ENCODE results near the gene RAVER1. TPM values are rescaled to one million over a fixed set of nuclear protein-coding genes. Genes with fewer than 3 reads are reported as not detected.

Gene RAVER1
- total and polyA plus RNA-seq, 7 donors, result 8.4 to 37.0 (median 14.8) TPM

DNA sequence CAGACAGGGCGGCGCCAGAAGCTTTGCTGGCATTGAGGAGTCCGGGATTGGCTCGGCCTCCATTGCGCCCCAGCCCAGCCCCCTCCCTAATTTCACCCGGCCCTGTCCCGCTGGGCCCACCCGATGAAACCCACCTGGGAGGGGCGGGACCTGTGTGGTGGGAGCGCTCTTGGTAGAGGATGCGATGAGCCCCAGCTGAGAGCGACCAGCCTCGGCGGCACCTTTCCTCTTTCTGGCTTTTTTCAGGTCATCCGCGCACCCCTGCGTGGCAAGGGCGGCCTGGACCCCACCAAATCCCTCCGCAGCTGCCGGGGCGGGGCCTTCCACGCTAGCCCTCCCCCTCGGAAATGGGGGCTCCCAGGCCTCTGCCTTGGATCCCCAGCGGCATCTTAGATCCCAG, 23.9 kb downstream of the RAVER1 start, which contains the start of gene ZGLP1:
TSS of gene ZGLP1 (minus strand) at position 393 of the 400 bp plus-strand sequence.
- no peak for DNase-seq
- Histone ChIP-seq H3K36me3 (peaks cover 0 to 16% (median 0%) of the 10 kb centered on the region in 4 donors), H3K4me3 (no peak within 1 kb of the TSS), H3K4me1 (peaks cover 0 to 1% (median 0%) of the 10 kb centered on the region in 4 donors), H3K27ac (no peak within 1 kb of the TSS), H3K9me3 (no peaks in the 10 kb centered on the region), H3K27me3 (no peaks in the 10 kb centered on the region)
- TF ChIP-seq POLR2A (IDR thresholded peaks at IDR 0.05), result no peak
- no peak for TF ChIP-seq EP300 (IDR thresholded peaks at IDR 0.05)
- TF ChIP-seq, protein P1, sequence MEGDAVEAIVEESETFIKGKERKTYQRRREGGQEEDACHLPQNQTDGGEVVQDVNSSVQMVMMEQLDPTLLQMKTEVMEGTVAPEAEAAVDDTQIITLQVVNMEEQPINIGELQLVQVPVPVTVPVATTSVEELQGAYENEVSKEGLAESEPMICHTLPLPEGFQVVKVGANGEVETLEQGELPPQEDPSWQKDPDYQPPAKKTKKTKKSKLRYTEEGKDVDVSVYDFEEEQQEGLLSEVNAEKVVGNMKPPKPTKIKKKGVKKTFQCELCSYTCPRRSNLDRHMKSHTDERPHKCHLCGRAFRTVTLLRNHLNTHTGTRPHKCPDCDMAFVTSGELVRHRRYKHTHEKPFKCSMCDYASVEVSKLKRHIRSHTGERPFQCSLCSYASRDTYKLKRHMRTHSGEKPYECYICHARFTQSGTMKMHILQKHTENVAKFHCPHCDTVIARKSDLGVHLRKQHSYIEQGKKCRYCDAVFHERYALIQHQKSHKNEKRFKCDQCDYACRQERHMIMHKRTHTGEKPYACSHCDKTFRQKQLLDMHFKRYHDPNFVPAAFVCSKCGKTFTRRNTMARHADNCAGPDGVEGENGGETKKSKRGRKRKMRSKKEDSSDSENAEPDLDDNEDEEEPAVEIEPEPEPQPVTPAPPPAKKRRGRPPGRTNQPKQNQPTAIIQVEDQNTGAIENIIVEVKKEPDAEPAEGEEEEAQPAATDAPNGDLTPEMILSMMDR (IDR thresholded peaks at IDR 0.05), result no peak
- no peak for TF ChIP-seq POLR2AphosphoS5 (IDR thresholded peaks at IDR 0.05)
- intact Hi-C loops (cut with DNase I), result no loop called here
- 93 to 95% methylated on average over 24 of the region's 24 CpGs for WGBS, 2 donors

DNA sequence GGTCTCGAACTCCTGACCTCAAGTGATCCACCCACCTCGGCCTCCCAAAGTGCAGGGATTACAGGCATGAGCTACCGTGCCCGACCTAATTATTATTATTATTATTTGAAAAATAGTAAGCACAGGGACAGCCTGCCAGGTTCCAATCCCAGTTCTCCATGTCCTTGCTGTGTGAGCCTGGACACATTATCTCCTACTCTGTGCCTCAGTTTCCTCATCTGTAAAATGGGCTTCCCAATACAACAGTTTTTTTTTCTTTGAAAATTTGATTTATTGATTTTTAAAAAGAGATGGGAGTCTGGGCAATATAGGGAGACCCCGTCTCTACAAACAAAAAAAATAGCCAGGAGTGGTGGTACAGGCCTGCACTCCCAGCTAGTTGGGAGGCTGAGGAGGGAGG, 27.0 kb downstream of the RAVER1 start:
- intact Hi-C loops (cut with DNase I), result no loop called here

DNA sequence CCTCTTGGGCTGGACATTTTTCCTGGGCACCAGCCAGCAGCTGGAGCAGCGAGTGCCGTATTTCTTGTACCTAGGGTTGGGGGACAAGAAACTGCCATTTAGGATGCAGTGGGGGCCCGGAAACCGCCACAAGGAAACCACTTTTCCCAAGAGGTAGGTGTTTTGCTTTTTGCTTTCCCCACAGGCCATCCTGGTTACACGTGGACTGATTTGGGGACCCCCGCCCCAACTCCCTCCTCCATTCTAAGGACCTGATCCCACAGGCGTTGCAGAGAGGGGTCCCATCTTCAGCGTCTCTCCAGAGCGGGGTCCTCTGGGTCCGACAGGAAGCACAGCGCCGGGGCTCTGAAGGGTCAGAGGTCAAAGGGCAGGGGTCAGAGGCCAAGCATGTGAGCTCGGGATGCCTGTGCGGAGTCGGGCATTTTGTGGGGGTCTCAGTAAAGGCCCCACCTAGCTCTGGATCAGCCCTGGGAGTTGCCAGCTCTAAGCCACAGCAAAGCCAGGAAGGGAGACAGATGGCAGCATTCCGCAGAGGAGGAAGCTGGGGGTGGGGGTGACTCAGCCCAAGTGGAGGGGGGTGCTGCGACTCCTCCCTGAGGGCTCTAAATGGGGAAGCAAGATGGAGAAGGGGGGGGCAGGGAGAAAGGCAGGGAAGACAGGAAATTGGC, 28.1 kb downstream of the RAVER1 start:
- Histone ChIP-seq H3K4me1 (no peaks in the 10 kb centered on the region), H3K4me3 (no peak overlapping the region), H3K27ac (no peak overlapping the region), H3K36me3 (peaks cover 0 to 4% (median 0%) of the 10 kb centered on the region in 4 donors), H3K9me3 (no peaks in the 10 kb centered on the region), H3K27me3 (peaks cover 0 to 2% (median 1%) of the 10 kb centered on the region in 3 donors)
- TF ChIP-seq, protein P1 (IDR thresholded peaks at IDR 0.05), result no peak
- no peak for DNase-seq
- WGBS, 2 donors, result 72 to 87% methylated on average over 17 of the region's 17 CpGs
- intact Hi-C loops (cut with DNase I), result no loop called here

More for the DNA sequence above, 27.0 kb downstream of the RAVER1 start:
- no peak for DNase-seq
- no peaks in the 10 kb centered on the region for H3K27me3 ChIP-seq
- 90 to 92% methylated on average over 5 of the region's 5 CpGs for WGBS, 2 donors
- no peaks in the 10 kb centered on the region for H3K4me1 ChIP-seq
- H3K36me3 ChIP-seq, result peaks cover 0 to 11% (median 0%) of the 10 kb centered on the region in 4 donors
- H3K27ac ChIP-seq, result no peak overlapping the region
- H3K9me3 ChIP-seq, result no peaks in the 10 kb centered on the region
- H3K4me3 ChIP-seq, result no peak overlapping the region
- no peak for TF ChIP-seq EP300 (IDR thresholded peaks at IDR 0.05)
- no peak for TF ChIP-seq POLR2AphosphoS5 (IDR thresholded peaks at IDR 0.05)
- no peak for TF ChIP-seq POLR2A (IDR thresholded peaks at IDR 0.05)

DNA sequence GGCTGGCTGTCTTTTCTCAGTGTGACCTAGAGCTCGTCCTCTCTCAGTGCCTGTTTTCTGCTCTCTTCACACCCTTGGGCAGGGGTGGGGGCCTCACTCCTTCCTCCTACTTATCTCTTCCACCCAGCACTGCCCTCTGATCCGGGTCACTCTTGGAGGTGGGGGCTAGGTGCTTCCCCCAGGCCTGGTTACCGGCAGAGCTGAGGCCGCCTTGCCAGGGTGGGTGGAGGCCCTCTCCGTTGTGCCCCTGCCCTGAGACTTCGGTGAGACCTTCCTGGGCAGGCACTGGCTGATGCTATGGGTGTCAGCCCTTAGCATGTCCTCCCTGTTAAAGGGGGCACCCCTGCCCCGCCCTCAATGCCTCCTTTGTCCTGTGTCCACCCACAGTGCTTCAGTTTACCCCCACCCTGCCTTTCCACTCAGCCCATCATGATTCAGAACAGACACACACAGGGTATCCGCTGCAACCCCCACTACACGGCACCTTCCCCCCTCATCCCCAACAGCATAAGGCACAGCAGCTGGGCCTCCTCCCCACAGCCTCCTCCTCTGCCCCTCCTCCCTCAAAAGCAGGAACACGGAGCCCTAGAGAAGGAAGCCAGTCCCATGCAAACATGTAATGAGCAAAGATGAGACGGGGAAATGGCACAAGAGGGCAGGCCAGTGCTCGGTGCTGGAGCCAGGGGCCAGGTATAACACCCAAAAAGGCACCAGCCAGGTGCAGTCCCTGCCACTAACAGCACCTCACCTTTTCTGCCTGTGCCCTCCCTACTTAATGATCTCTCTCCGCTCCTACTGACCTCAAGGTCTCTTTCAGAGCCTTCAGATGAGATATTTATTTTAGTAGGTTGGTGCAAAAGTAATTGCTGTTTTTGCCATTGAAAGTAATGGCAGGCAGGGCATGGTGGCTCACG, 33.5 kb downstream of the RAVER1 start:
- intact Hi-C loops (cut with DNase I), result no loop called here
- TF ChIP-seq POLR2A (IDR thresholded peaks at IDR 0.05) (no peak), POLR2AphosphoS5 (IDR thresholded peaks at IDR 0.05) (peak in 1 of 4 donors; percentile 9)
- Histone ChIP-seq H3K27ac (no peak overlapping the region), H3K4me3 (no peak overlapping the region), H3K9me3 (no peaks in the 10 kb centered on the region), H3K27me3 (peaks cover 17 to 52% (median 30%) of the 10 kb centered on the region in 3 donors), H3K36me3 (no peaks in the 10 kb centered on the region), H3K4me1 (peaks cover 0 to 17% (median 15%) of the 10 kb centered on the region in 4 donors)
- no peak for DNase-seq
- WGBS, 2 donors, result 40 to 42% methylated on average over 14 of the region's 14 CpGs

DNA sequence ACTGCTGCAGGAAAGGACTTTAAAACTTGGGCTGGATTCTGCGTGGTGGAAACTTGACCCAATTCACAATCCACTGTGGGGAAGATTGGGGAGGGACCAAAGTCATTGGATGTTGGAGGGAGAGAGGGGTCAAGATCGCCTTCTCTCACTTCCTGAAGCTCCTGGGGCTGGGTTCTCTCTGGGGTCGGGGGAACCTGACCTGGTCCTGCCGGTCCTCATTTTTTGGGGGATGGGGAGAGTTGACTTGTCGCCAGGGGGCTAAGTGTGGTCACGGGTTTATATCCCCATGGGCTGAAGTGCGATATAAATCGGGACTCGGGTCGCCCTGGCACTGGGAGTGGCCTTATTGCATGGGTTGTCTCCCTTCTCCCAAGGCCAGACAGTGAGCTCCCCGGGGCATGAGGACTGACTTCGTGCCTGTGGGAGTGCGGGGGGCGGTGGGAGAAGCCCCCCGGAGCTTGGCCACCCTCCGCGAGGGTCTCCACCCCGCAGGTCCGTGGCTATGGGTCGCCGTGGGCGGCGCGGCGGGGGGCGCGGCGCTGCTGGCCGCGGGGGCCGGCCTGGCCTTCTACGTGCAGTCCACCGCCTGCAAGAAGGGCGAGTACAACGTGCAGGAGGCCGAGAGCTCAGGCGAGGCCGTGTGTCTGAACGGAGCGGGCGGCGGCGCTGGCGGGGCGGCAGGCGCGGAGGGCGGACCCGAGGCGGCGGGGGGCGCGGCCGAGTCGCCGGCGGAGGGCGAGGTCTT, 37.3 kb downstream of the RAVER1 start:
- H3K4me1 ChIP-seq, result peaks cover 0 to 40% (median 34%) of the 10 kb centered on the region in 4 donors
- H3K4me3 ChIP-seq, result peak overlapping the region in 2 of 4 donors; percentile 2 to 6
- intact Hi-C loops (cut with DNase I), result no loop called here
- H3K27ac ChIP-seq, result no peak overlapping the region
- H3K9me3 ChIP-seq, result no peaks in the 10 kb centered on the region
- WGBS, 2 donors, result 6 to 7% methylated on average over 58 of the region's 58 CpGs
- TF ChIP-seq POLR2AphosphoS5 (IDR thresholded peaks at IDR 0.05) (no peak), POLR2A (IDR thresholded peaks at IDR 0.05) (no peak)
- H3K27me3 ChIP-seq, result peaks cover 54 to 90% (median 68%) of the 10 kb centered on the region in 3 donors
- no peaks in the 10 kb centered on the region for H3K36me3 ChIP-seq
- no peak for DNase-seq

Measured in sigmoid colon (tissue), 7 donors.